ENCODE measurements around the gene PLCB1.

DNA sequence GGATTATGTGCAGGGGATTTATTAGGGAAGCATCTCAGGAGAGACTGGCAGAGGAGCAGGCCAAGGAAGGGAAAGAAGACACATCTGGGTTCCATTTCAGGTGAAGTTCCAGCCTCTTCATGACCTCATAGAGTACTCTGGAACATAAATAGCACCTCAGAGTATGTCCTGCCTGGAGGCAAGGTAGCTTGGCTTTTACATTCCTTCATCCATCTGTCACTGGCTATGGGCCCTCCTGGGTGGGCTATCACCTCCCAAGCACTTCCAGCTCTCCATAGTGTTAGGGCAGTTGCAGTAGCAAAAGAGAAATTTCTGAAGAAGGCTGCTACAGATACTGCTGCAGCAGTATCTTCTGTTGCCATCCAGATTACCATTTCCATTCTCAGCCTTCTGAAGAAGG, 116.0 kb downstream of the PLCB1 start:
- TF ChIP-seq CTCF (conservative IDR thresholded peaks at IDR 0.05) (no peak), EZH2 (IDR thresholded peaks at IDR 0.05; ENCODE audit: low read depth) (no peak)

Measured in PC-9 (cell line).